T47D (cell line): ENCODE data around the gene CBLB.

Source experiments
- DNase-seq, 2 experiments: peaks; one replicate each; pipeline versions ENCODE4 v3.0.0 to v3.0.0-alpha.2; 2011 to 2012; ENCODE audit warnings: low read depth in 1 of 2, low spot score in 1 of 2
- JUND ChIP-seq: IDR thresholded peaks from 2 replicates; pipeline ENCODE4 v1.6.1; 2012; ENCODE audit warnings: low read depth
- in situ Hi-C: cut with HindIII; loops from 2 replicates; pipeline ENCODE4 v1.10.0; 2016; ENCODE audit warnings: low sequenced_read_pairs, low pct_unique_long_range_greater_than_20kb

Gene CBLB

DNA sequence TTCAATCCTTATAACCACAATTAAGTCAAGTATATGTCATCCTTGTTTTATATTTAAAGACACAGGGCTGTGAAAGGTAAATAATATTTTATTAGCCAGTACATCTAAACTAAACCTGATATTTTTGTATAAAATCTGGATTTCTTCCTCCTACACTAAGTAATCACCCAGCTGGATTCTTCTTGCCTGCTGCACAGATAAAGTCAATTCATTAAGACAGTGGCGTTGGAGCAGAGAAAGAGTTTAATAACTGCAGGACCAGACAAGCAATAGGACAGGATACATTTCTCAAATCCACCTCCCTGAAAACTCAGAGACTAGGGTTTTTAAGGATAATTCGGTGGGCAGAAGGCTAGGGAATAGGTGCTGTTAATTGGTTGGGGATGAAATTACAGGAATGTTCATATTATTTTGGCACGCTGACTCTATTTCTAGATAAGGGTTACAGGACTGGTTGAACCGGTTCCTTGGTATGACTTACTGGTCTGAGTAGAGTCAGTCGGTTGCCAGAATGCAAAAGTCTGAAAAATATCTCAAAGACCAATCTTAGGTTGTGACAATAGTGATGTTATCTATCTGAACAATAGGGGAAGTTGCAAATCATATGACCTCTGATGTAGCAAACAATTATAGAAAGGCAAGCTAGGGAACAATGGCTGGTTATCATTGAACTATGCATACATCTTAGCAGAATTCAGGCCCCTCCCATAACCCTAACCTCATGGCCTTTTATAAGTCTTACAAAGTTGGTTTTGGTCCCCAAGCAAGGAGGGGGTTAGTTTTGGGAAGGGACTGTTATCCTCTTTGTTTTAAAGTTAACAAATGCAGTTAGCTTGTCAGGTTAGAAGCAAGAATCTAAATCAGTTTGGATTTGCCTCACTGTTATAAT lies 257.3 kb downstream of the CBLB start:
- DNase-seq: peak in 1 of 2 experiments; percentile 60
- no peak for TF ChIP-seq JUND
- in situ Hi-C loops: no loop called here

GRCh38 chr3:105610473-105610872 lies 258.3 kb downstream of the CBLB start:
- no peak for TF ChIP-seq JUND
- in situ Hi-C loops: no loop called here
- no peak for DNase-seq

DNA sequence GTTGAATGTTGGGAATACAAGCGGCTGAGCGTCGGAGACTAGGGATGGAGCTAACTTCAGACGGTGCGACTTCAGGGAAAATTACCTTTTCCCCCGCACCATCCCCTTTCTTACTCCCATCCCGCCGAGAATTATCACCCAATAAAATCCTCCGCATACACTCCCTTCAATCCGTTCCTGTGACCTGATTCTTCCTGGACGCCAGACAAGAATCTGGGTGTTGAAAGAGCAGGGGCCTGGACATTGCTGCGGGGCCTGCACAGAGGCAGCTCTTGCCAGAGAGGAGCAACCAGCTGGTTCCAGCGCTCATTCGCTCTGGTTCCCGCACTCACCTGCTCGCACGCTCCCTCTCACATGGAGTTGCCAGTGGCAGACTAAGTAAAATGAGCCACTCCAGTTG lies 260.2 kb downstream of the CBLB start:
- no peak for TF ChIP-seq JUND
- in situ Hi-C loops: no loop called here
- DNase-seq: no peak

GRCh38 chr3:105606016-105606415 lies 262.8 kb downstream of the CBLB start:
- TF ChIP-seq JUND: no peak
- in situ Hi-C loops: no loop called here
- DNase-seq: no peak
